NCI-H2196 (cell line): ENCODE data around the gene CFAP100.
A peak's percentile ranks its signal among the peaks of the same experiment; 100 is the strongest.

Experiments
- DNase-seq: peaks from one replicate; lab custom pipeline; 2025; ENCODE audit not compliant: unreplicated experiment; lab: John Stamatoyannopoulos, UW

Gene CFAP100

DNA sequence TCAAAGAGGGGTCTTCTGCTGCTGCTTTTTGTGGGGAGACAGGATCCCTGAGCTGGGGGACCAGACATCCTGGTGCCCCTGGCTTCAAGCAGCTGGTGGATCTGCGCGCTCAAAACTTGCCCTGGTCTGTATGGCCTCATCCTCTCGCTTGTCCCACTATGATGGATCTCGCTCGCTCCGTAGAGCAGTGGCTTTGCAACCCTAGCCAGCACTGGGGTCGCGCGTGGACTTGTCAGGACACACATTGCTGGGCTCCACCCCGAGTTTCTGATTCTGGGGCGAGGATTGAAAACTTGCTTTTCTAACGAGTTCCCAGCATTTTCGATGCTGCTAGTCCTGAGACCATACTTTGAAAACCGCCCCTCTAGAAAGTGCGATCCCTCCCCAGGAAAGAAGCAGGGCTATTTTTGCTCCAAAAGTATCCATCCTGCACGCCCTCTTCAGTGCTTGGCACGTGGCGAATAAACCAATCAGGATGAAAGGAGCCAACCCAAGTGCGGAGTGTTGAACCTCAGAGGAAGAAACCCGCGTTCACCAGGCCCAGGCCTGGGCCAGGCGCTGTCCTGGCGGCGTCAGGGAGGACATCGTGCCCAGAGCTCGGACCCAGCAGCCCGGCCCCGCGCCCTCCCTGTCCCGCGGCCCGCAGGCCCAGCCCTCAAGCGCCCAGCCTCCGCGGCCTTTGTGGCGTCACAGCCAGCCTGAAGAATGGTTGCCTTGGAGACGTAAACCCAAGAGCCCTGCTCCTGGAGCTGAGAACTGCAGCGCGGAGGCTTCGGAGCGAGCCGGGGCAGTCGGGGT, at the start of gene CFAP100:
CFAP100 (plus strand) TSS at position 731 of the 798 bp plus-strand sequence. CDS start 1,092 bp downstream, outside the sequence.
- peak; percentile 80 for DNase-seq

DNA sequence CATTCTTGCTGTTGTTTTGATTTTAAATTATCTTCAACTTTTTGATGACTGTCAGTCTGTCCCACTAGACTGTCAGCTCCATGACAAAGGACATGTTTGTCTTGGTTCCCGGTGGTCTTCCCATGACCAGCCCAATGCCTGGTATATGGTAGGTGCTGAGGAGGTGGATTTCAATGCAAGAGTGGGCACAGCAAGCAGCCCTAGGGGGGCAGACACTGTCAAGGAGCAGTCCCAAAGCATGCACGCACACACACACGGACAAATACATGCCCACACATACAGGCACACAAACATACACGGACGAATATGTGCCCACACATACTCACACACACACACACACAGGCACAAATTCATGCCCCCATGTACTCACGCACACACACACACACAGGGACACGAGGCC, 49.5 kb upstream of the CFAP100 start:
- no peak for DNase-seq

DNA sequence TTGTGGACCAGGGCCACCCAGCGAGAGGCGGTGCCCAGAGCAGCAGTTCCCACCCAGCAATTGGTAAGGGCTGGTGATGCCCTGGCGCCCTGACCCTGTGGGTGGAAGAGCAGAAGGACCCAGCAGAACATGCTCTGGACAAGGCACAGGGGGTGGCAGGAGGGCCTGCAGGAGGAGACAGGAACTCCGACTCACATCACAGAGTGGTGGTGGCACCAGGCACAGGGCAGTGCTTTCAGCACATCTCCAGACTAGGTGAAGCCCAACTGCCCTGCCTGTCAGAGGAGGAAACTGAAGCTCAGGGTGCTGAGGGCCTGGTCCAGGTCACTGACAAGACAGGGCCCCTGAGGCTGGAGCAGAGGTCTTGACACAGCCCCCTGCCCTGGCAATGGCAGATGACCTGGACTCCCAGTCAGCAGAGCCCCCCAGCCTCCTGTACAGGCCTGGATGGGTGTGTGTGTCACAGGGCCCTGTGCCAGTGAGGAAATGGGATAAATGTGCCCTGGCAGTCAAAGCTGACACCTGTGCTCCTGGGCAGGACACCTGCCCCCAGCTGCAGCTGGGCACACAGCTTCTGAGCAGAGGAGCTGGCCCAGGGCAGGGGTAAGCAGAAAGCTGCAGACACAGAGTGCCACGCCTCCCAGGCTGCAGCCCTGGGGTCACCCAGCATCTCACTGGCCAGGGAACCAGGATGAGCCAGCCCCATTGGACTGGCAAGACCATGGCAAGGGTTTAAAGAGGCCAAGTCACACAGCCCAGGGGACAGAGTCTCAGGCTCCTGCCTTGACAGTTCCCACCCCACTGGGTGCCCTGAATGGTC, 48.9 kb upstream of the CFAP100 start:
- DNase-seq: peak; percentile 61

DNA sequence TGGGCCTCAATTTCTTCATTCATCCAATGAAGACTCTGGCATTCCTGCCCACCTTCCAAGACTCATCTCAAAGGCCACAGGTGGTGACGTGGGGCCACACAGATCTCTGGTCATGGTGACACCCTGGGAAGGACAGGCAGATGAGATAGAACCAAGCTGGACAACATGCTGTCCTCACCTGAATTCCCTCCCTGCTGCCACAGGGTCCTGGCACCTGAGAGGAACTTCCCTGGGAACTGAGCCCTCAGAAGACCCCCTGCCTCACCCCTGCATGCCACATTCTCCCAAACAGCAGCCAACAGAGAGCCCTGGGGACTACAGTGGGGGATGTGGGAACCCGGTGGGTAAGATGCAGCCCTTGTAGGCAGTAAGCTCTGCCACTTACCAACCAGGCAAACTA, 48.2 kb upstream of the CFAP100 start:
- no peak for DNase-seq

DNA sequence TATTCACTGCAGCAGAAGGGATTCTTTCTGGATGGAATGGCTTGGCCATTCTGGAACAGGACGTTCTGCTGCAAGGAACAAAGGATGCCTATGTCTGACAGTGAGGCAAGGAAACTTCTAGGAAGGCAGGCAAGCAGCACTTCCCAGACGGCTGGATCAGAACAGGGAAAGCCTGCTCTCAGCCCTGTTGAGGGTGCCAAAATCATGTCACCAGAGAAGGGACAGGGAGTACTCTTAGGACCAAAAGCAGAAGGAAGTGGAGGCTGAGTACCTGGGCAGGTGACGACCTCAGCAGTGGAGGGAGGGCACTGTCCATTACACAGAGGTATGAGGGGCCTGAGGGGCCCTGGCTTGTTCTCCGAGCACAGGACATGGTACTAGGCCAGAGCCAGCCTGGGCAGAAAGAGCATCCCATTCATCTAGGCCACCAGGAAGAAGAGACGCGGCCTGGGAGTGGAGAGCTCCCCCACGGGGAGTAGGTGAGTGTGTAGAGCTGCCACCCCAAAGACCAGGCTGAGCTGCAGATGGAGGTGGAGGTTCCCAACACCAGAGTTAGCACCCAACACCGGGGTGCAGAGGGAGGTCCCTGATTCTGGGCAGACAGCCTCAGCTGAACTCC, 47.1 kb upstream of the CFAP100 start:
- DNase-seq: no peak

DNA sequence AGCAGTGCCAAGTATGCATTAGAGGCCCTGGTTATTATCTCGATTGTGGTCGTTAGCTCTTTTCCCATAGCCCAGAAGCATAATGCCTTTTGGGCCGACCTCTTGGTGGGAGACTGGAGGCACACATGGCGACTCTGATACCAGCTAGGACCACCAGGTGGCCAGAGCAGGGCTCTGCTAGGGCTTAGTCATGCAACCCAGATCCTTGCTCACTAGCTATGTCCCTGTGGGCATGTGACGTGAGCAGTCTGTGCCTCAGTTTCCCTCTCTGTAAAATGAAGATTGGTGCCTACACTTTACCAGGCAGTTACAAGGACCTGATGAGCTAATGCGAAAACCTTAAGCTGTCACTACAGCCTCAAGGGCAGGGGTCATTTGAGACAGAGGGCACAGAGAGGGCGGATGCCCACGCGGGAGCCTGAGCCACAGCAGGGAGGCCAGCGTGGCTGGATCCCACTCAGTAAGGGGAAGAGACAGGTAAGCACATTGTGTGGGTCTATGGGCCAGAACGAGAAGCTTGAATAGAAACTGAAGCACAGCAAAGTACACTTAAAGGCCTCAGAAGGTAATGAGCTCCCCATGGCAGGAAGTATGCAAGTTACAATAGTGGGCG, 46.3 kb upstream of the CFAP100 start:
- DNase-seq: no peak

DNA sequence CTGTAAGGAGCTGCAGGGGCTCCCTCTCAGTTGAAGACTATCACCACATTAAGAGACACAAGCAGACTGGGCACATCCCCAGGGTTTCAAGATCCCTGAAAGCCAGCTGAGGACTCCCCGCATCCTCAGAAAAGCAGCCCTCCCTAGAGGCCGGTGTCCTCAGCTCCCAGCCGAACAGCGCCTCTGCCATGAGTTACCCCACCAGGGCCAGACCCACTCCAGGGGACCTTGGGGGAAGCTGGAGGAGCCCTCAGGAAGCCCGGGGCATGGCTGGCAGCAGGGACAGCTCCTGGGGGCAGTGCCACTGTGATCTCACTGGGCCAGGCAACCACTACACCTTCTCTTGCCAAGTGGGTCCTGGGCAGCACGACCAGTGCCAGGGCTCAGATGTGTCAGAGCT, 45.6 kb upstream of the CFAP100 start:
- no peak for DNase-seq

DNA sequence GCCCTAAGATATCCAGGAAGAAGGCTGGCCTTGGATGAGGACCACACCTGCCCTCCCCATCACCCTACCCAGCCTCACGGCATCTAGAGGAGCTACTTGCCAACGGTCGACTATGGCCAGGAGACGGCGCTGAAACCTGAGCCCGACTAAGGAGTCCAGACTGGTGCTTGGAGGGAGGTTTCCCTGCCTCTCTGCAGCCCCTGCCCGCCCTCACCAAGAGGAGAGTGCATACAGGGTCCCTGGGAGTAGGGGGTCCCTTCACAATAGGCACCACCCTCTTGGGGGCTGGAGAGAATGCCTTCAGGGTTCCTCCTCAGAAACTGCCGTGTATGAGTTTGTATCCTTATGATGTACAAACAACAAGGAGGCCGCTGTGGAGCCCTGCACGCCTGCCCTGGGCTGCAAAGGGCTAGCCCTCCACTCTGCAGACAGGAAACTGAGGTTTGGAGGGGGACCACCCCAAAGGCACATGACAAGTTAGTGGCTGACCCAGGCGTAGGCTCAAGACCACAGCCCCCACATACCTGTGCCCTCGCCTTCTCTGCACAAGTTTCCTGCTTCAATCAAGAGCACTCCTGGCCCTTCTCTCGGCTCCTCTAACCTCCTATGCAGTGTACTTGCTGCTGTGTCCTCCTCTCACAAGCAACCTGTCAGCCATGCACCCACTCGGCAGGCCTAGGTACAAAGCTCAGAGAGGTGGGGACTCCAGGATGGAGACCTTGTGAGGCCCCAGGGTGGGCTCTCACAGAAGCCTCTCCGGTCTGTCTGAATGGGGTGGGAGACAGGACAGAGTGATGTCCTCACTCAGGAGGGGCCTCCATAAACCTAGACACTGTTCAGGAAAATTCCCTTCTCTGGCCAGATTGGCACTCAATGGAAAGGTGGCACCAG, 44.9 kb upstream of the CFAP100 start:
- DNase-seq: no peak

DNA sequence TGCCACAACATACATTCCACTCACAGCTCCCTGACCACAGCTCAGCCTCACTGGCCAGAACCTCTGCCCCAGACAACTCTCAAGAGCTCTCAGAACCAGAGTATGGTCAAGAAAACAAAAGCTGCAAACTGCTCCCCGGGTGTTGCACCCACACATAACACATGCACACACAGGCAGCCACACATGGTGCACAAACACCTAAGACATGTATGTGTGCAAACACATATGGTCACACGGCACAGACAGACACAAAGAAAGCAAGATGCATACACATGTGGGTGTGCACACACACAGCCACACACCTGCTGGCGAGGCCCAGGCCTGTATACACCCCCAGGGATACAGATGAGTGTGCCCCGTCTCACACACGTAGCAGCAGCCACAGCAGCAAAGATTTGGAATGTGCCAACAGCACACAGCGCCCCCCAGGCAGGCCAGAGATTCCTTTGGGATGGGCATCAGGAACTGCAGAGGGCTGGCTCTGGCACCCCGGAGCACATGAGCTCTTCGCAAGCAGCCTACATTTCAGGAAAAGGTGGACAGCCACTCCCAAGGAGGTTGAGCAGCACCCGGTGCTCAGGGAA, 44.1 kb upstream of the CFAP100 start:
- no peak for DNase-seq

DNA sequence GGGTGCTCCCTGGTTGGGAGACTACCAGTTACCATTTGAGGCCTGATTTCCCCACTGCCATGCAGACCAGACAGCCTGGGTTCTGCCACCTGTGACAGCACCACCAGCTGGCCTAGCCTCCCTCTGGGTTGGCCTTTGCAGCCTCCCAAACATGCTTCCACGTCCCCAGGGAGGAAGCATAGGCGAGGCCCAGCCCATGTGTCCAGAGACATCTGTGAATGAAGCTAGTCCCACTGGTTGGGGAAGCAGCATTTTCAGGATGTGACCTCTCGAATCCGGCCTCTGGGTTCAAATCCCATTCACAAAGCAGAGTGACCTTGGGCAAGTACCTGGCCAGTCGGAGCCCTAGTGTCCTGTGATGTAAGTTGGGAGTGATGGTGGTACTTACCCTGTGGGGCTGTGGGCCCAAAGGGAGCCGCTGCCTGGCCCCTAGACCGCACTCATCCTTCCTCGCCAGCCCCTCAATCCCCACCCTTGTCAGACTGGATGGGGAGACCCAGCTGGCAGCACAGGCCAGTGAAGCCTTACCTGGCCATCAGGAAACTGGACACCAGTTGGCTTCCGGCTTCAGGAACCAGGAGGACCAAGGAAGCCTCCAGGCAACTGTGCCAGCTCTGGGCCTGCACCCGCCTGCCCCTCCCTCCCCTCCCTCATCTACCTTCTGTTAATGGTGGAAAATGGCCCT, 43.5 kb upstream of the CFAP100 start:
- DNase-seq: no peak

DNA sequence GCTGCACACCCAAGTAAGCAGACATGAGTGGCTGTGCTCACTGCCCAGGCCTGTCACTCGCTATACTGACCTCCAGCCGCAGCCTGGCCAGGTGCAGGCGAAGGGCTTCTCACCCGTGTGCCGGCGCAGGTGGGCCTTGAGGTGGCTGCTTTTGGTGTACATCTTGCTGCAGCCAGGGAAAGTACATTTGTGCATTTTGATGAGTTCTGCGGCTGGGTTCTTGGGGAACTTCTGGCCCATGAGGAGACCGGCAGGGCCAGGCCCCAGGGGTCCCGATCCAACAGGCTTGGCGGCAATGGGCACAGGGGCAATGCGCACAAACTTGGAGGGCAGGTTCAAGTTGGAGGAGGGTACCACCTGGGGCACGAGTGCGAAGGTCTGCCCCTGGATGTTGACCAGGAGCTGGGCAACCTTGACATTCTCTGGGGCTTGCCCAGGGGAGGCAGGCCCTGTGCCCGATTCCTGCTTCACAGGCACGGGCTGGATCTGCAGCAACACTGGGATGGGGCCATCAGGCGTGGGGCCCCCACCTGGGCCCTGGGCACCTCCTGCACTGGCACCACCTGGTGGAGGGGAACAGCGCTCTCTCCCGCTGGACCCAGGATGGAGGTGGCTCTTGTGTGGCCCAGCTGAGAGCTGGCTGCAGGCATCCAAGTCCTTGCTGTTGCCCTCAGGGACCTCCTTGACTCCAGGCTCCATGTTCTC, 42.8 kb upstream of the CFAP100 start:
- no peak for DNase-seq

DNA sequence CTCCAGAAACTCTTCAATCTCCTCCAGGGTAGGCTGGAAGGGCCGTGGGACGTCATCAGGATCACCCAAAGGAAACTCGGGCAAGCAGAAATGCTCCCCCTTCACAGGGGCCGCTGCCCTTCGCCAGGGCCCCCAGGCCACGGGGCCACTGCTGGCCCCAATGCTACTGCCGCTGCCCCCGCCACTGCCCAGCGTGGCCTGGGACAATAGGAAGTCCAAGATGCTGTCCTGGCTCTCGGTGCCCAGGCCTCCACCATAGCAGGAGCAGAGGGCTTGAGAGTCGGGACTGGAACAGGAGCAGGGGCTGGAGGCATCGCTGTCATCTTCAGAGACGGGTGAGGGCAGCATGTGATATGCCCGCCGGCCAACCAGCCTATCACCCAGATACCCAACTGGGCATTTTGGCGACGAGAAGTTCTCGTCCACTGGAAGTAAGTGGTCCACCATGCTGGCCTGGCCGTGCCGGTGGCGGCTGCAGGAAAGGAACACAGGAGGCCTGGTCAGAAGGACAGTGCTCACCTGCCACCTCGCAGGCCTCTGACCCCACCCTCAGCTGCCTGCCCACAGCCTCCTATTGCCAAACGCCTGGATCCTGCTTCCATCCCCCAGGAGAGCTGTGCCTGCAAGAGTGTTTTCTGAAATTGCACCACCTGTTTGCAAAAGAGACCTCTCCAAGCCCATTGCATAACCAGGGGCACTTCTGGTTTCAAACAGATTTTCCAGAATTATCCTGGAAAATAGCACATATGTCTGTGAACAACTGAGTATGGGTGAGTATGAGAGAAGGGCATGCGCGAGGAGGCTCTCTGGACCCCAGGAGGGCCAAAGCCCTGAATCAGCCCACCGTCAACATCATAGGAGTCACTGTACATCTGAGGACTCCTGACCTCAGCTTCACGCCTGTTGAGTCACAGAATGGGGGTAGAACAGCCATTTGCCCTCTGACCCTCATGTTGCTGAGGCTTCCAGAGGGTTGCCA, 41.9 kb upstream of the CFAP100 start:
- DNase-seq: no peak

DNA sequence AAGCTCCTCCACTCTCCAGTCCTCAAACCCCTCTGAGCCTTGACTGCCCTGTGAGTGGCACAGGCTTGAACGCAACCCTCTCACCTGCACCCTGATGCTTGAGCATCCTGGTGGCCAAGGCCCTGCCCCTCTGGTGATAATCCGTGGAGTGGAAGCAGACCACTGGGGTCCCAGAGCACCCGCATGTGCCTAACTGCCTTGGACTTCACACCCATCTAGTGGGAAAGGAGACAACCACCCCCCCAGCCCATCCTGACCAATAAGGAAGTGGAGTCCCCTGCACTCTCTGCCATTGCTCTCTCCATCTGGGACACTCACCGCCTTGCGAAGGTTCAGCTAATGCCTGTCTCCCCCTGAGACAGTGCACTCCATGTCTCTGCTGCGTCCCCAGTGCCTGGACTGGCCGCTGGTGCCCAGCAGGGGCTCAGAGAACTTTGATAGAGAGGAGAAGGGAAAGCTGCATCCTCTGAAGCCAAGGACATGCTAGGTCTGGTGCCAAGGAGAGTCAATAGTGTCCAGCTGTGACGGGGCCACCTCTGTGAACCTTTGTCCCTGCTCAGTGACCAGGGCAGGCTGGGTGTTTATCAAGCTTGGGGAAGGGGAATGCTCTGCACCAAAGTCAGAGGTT, 40.9 kb upstream of the CFAP100 start:
- DNase-seq: no peak

DNA sequence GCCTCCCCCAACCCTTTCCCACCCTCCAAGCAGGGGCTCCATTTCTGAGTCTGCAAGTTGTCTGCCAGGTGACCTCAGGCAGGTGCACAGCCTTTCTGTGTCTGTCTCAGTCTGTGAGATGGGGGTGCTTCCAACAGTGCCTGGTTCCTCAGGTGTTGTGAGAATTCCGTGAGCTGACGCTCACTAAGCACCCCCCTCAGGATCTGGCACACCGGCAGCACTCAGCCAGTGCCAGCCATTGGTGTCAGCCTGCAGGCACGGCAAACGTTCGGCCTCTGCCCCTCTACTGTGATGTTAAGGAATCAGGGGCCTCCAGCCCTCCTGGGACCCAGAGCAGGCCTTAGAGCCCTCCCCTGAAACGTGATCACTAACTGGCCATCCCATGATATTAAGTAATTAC, 39.9 kb upstream of the CFAP100 start:
- DNase-seq: no peak

DNA sequence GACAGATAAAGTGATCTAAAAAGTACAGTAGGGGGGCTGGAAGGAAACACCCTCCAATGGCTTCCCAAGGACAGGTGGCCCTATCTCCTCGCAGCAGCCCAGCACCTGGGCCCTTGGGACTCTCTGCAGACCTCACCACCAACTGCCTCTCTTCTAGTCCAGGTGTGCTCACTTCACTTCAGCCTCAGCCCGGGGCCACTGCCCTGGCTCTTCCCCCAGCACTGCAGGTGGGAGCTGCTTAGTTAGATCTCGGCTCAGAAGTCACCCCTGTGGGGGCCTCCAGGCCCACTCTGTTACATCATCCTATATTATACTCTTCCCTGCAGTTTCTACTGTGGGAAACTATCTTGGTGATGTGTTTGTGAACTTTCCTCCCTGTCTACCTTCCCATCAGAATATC, 39.5 kb upstream of the CFAP100 start:
- no peak for DNase-seq

DNA sequence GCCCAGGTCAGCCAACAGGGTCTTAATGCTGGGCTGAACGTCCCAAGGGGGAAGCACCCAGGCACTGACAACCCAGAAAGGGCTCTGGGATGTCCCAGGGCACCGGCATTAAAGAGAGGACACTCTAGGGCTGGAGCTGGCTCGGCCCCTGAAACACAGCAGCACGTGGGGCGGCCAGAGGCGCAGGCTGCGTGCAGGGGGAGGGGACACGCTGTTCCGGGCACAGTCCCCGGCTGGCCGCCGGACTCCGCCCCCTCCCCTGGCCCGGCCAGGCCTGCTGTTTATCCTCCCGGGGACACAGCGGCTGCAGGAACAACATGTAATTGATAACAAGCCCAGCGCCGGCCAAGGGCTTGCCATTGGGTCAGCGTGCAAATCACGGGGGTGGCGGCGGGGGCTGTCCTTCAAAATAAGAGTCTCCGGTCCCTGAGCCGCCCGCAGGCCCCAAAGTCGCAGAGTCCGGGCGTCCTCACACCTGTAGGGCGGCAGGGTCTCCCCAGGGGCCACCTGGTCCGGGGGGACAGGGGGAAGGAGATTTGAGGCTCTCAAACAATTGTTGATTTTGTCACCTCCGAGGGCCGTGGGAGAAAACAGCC, 38.8 kb upstream of the CFAP100 start:
- peak; percentile 97 for DNase-seq
